Keratinocyte (primary cell): ENCODE data around the gene NDUFS6. TPM values are rescaled to one million over a fixed set of nuclear protein-coding genes. Genes with fewer than 3 reads are reported as not detected.

Experiments used
- DNase-seq: peaks from one replicate; pipeline ENCODE4 v3.0.0-alpha.2; 2011; ENCODE audit warnings: low read depth, missing footprints, low spot score
- FAIRE-seq: peaks from 2 replicates; lab custom pipeline; 2011; peaks lifted over from hg19 to GRCh38; lab: Jason Lieb, UNC
- H2AFZ ChIP-seq: 2 replicates; pipeline ENCODE4 v1.6.0; 2012; ENCODE audit warnings: low read length, control low read depth, inconsistent platforms; ENCODE audit not compliant: control insufficient read depth
- H3K27ac ChIP-seq: 2 replicates; pipeline ENCODE4 v1.5.1; 2011; ENCODE audit warnings: low read length; ENCODE audit not compliant: control insufficient read depth, insufficient read depth
- H3K27me3 ChIP-seq: 3 replicates; pipeline ENCODE4 v1.6.0; 2011; ENCODE audit warnings: low read length; ENCODE audit not compliant: control insufficient read depth, insufficient read depth; ENCODE audit errors: extremely low read depth
- H3K36me3 ChIP-seq, 2 experiments: 2 replicates in 1 of 2; 3 replicates in 1 of 2; pipeline ENCODE4 v1.5.1; 2011; ENCODE audit warnings: low read length in 2 of 2, mild to moderate bottlenecking in 1 of 2; ENCODE audit not compliant: control insufficient read depth in 2 of 2, insufficient read depth in 2 of 2; ENCODE audit errors: extremely low read depth in 1 of 2
- H3K4me1 ChIP-seq: 3 replicates; pipeline ENCODE4 v1.5.1; 2011; ENCODE audit warnings: low read length; ENCODE audit not compliant: control insufficient read depth, insufficient read depth; ENCODE audit errors: extremely low read depth
- H3K4me2 ChIP-seq: 3 replicates; pipeline ENCODE4 v1.6.0; 2011; ENCODE audit warnings: low read depth, low read length; ENCODE audit not compliant: control insufficient read depth, insufficient read depth; ENCODE audit errors: extremely low read depth
- H3K4me3 ChIP-seq, 3 experiments: fragments of 200-600 bp in 1 of 3; sonication (generic) in 1 of 3; 2 replicates in 2 of 3; 3 replicates in 1 of 3; pipeline ENCODE4 v1.5.1; 2011 to 2016; ENCODE audit warnings: low read length in 3 of 3, mild to moderate bottlenecking in 3 of 3, control low read depth in 2 of 3, inconsistent platforms in 1 of 3, low read depth in 1 of 3, mixed read lengths in 1 of 3, mixed run types in 1 of 3, moderate library complexity in 1 of 3; ENCODE audit not compliant: control insufficient read depth in 2 of 3, insufficient read depth in 2 of 3; ENCODE audit errors: extremely low read depth in 1 of 3
- H3K79me2 ChIP-seq: 2 replicates; pipeline ENCODE4 v1.6.0; 2012; ENCODE audit warnings: low read length; ENCODE audit not compliant: control insufficient read depth, insufficient read depth
- H3K9ac ChIP-seq: 3 replicates; pipeline ENCODE4 v1.6.0; 2011; ENCODE audit warnings: low read length; ENCODE audit not compliant: control insufficient read depth, insufficient read depth; ENCODE audit errors: extremely low read depth
- H3K9me1 ChIP-seq: 3 replicates; pipeline ENCODE4 v1.6.0; 2011; ENCODE audit warnings: low read length; ENCODE audit not compliant: control insufficient read depth, insufficient read depth; ENCODE audit errors: extremely low read depth
- H3K9me3 ChIP-seq: 2 replicates; pipeline ENCODE4 v1.5.1; 2012; ENCODE audit warnings: low read depth, low read length; ENCODE audit not compliant: control insufficient read depth
- H4K20me1 ChIP-seq: 3 replicates; pipeline ENCODE4 v1.6.0; 2011; ENCODE audit warnings: low read length; ENCODE audit not compliant: control insufficient read depth, insufficient read depth; ENCODE audit errors: extremely low read depth
- CTCF ChIP-seq, 3 experiments: IDR thresholded peaks in 1 of 3; conservative IDR thresholded peaks in 1 of 3; optimal IDR thresholded peaks in 1 of 3; 2 replicates in 2 of 3; 3 replicates in 1 of 3; pipeline versions ENCODE3 to v1.5.1; 2011; ENCODE audit warnings: low read length in 3 of 3, mild to moderate bottlenecking in 3 of 3, moderate library complexity in 2 of 3, control low read depth in 1 of 3, inconsistent platforms in 1 of 3; ENCODE audit not compliant: insufficient read depth in 2 of 3; ENCODE audit errors: extremely low read depth in 1 of 3
- EZH2 ChIP-seq: IDR thresholded peaks from one replicate; pipeline ENCODE4 v1.6.1; 2012; ENCODE audit warnings: inconsistent platforms, mild to moderate bottlenecking, low read length, moderate library complexity
- dilution Hi-C: fragments of 300-500 bp; cut with MboI; formaldehyde crosslinking; loops from one replicate; pipeline ENCODE4 v1.7.0; 2020; ENCODE audit warnings: low sequenced_read_pairs; ENCODE audit not compliant: extremely low pct_ligation_motif_present
- polyA plus RNA-seq, 5 experiments: library from polyadenylated mRNA; depleted of rRNA in 3 of 5; stranded (reverse) in 3 of 5; stranded (forward) in 1 of 5; unstranded in 1 of 5; fragments of >200 nt; gene quantifications; 1 replicate in 1 of 5; 2 replicates in 3 of 5; 3 replicates in 1 of 5; pipeline versions ENCODE4 v1.2.1 to v1.2.3, GENCODE V29; 2011 to 2012; ENCODE audit warnings: missing spikeins in 2 of 5, low read depth in 1 of 5, low replicate concordance in 1 of 5

The NDUFS6 gene
- polyA plus RNA-seq, 1 donor (not counting 4 experiments of a cell fraction or from before 2014, with no cell fraction given), result 66.3 TPM

DNA sequence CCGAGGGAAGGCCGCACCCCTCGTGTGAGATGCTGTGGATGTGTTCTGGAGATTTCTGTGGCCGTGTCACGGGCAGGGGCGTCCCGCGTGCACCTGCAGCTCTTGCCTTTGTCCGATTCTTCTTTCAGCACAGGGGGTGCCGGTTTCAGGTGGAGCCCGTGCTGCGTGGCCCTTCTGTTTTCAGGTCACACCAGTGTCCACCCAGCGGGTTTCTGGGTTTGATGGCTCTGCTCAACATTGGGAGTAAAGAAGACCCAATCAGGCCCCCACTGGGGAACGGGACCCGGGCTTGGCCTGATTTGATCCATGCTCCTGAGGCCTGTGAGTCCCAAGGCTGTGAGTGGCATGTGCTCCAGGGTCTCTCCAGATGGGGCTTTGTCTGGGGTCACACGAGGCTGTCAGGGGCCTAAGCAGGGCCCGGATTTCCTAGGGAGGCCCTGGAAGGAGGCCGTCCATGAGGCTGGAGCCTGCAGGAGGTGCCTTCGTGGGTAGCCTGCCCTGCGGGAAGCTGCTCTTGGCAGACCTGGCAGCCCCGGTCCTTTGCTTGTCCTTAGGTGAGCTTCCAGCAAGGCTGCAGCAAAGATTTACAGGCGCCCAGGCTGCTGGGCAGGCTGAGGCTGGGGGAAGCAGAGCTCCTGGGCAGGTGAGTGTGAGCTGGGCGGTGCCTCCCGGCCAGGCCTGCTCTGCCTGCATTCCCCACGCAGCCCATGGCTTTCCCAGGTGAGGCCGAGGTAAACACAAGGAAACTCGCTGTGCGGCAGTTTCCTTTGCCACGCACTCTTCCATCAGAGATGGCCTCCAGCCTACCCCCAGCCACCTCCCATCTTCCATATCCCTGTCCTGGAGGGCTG is 14.4 kb upstream of the NDUFS6 start:
- Histone ChIP-seq H3K9me3 (no peaks in the 10 kb centered on the region), H3K27me3 (no peaks in the 10 kb centered on the region), H3K9me1 (no peaks in the 10 kb centered on the region), H3K4me1 (peaks cover 19% of the 10 kb centered on the region), H3K4me3 (no peak overlapping the region), H4K20me1 (no peaks in the 10 kb centered on the region), H3K36me3 (no peaks in the 10 kb centered on the region), H2AFZ (no peak overlapping the region), H3K79me2 (no peaks in the 10 kb centered on the region), H3K9ac (no peak overlapping the region), H3K27ac (no peak overlapping the region), H3K4me2 (no peak overlapping the region)
- no peak for TF ChIP-seq CTCF (optimal IDR thresholded peaks at IDR 0.05 in 1 of 3, IDR thresholded peaks at IDR 0.05 in 1 of 3, conservative IDR thresholded peaks at IDR 0.05 in 1 of 3; ENCODE audit: extremely low read depth in 1 of 3, insufficient read depth in 2 of 3, low read length in 3 of 3)
- no peak for TF ChIP-seq EZH2
- dilution Hi-C loops, result no loop called here
- DNase-seq, result no peak
- no peak for FAIRE-seq

GRCh38 chr5:1787472-1788047 is 13.6 kb upstream of the NDUFS6 start:
- H3K9ac ChIP-seq, result no peak overlapping the region
- no peak for TF ChIP-seq EZH2
- no peaks in the 10 kb centered on the region for H3K9me3 ChIP-seq
- no peaks in the 10 kb centered on the region for H3K27me3 ChIP-seq
- no peaks in the 10 kb centered on the region for H3K9me1 ChIP-seq
- H3K4me3 ChIP-seq, result no peak overlapping the region
- no peak overlapping the region for H2AFZ ChIP-seq
- dilution Hi-C loops, result no loop called here
- H3K27ac ChIP-seq, result no peak overlapping the region
- FAIRE-seq (no peak), DNase-seq (no peak)
- H3K79me2 ChIP-seq, result no peaks in the 10 kb centered on the region
- no peaks in the 10 kb centered on the region for H3K36me3 ChIP-seq
- H3K4me1 ChIP-seq, result peaks cover 21% of the 10 kb centered on the region
- no peaks in the 10 kb centered on the region for H4K20me1 ChIP-seq
- no peak overlapping the region for H3K4me2 ChIP-seq
